Caco-2 (cell line): ENCODE results near the gene LIPC. TPM values are rescaled to one million over a fixed set of nuclear protein-coding genes. Genes with fewer than 3 reads are reported as not detected.

Source experiments
- BruUV-seq: library from RNA; stranded (reverse); fragments of 400-500 nt; replicated peaks from 2 replicates; lab custom pipeline; 2021; lab: Mats Ljungman, UMichigan
- CTCF ChIA-PET: fragments of 300-600 bp; sonication (Branson Sonifier 250); formaldehyde crosslinking; loops from one replicate; lab custom pipeline; 2022; ENCODE audit warnings: antibody characterized with exemption; lab: Charles Lee
- POLR2A ChIA-PET: fragments of 300-600 bp; sonication (Branson Sonifier 250); formaldehyde crosslinking; loops from one replicate; lab custom pipeline; 2022; ENCODE audit warnings: antibody characterized with exemption; lab: Charles Lee
- DNase-seq, 2 experiments: peaks; one replicate each; pipeline versions ENCODE4 v3.0.0 to v3.0.0-alpha.2; 2020 to 2022
- H3K27me3 ChIP-seq: replicated peaks from 2 replicates; pipeline ENCODE4 v1.6.0; 2011; ENCODE audit warnings: low read length; ENCODE audit not compliant: control insufficient read depth, insufficient read depth
- H3K36me3 ChIP-seq: 2 replicates; pipeline ENCODE4 v1.5.1; 2011; ENCODE audit warnings: low read length; ENCODE audit not compliant: control insufficient read depth, insufficient read depth
- H3K4me1 ChIP-seq: fragments of 250-450 bp; sonication (Bioruptor Pico); 2 replicates; pipeline ENCODE4 v1.5.1; 2020; ENCODE audit warnings: mild to moderate bottlenecking
- H3K4me3 ChIP-seq: 2 replicates; pipeline ENCODE4 v1.5.1; 2011; ENCODE audit warnings: low read depth, mild to moderate bottlenecking, control low read depth, low read length
- H3K9me3 ChIP-seq: fragments of 250-450 bp; sonication (Bioruptor Pico); 2 replicates; pipeline ENCODE4 v1.5.1; 2020; ENCODE audit warnings: mild to moderate bottlenecking, moderate library complexity
- H3K27ac Mint-ChIP-seq: one replicate; pipeline ENCODE4 v1.8.0; 2022; ENCODE audit warnings: mixed read lengths; ENCODE audit not compliant: unreplicated experiment
- H3K27me3 Mint-ChIP-seq: one replicate; pipeline ENCODE4 v1.8.0; 2022; ENCODE audit warnings: mixed read lengths; ENCODE audit not compliant: insufficient read depth, unreplicated experiment
- H3K36me3 Mint-ChIP-seq: one replicate; pipeline ENCODE4 v1.8.0; 2022; ENCODE audit warnings: mild to moderate bottlenecking, mixed read lengths; ENCODE audit not compliant: insufficient read depth, unreplicated experiment
- H3K4me1 Mint-ChIP-seq: one replicate; pipeline ENCODE4 v1.8.0; 2022; ENCODE audit warnings: low read depth, mixed read lengths; ENCODE audit not compliant: unreplicated experiment
- H3K4me3 Mint-ChIP-seq: one replicate; pipeline ENCODE4 v1.8.0; 2022; ENCODE audit warnings: mild to moderate bottlenecking, moderate library complexity, mixed read lengths; ENCODE audit not compliant: unreplicated experiment
- H3K9me3 Mint-ChIP-seq: one replicate; pipeline ENCODE4 v1.8.0; 2022; ENCODE audit warnings: mixed read lengths; ENCODE audit not compliant: unreplicated experiment
- CTCF ChIP-seq, 2 experiments: fragments of 200-600 bp in 1 of 2; IDR thresholded peaks; 1 replicate in 1 of 2; 2 replicates in 1 of 2; pipeline versions ENCODE4 v1.5.1 to v1.8.0; 2011 to 2022; ENCODE audit warnings: antibody characterized with exemption in 1 of 2, control low read depth in 1 of 2, inconsistent platforms in 1 of 2, low read depth in 1 of 2, low read length in 1 of 2, mild to moderate bottlenecking in 1 of 2, moderate library complexity in 1 of 2; ENCODE audit not compliant: insufficient read depth in 1 of 2, severe bottlenecking in 1 of 2, unreplicated experiment in 1 of 2
- intact Hi-C: fragments of 100-400 bp; cut with micrococcal nuclease; formaldehyde crosslinking; loops from one replicate; pipeline ENCODE4 v1.10.0; 2022; ENCODE audit not compliant: unreplicated experiment
- total RNA-seq: library from RNA; stranded (reverse); gene quantifications from 2 replicates; pipeline ENCODE4 v1.2.3, GENCODE V29; 2022

Gene LIPC
- total RNA-seq, 1 experiment from 2014 or later, result 17.6 TPM

- no peak for TF ChIP-seq CTCF (IDR thresholded peaks at IDR 0.05; ENCODE audit: insufficient read depth in 1 of 2, low read depth in 1 of 2, low read length in 1 of 2, severe bottlenecking in 1 of 2, unreplicated experiment in 1 of 2)
- Mint-ChIP-seq H3K27ac (no peak overlapping the region), H3K9me3 (no peaks in the 10 kb centered on the region), H3K36me3 (no peaks in the 10 kb centered on the region), H3K27me3 (no peaks in the 10 kb centered on the region), H3K4me3 (no peak overlapping the region), H3K4me1 (peaks cover 30% of the 10 kb centered on the region)
- POLR2A ChIA-PET, result no interaction called here
- no peaks in the 10 kb centered on the region; the same call in 1 of the 2 replicates for H3K36me3 ChIP-seq
- no peaks in the 10 kb centered on the region for H3K27me3 ChIP-seq
- H3K9me3 ChIP-seq, result no peaks in the 10 kb centered on the region
- CTCF ChIA-PET, result no interaction called here
- DNase-seq, result no peak
- H3K4me1 ChIP-seq, result peaks cover 40% of the 10 kb centered on the region
- no TSS peak for BruUV-seq
- H3K4me3 ChIP-seq, result no peak overlapping the region
- intact Hi-C loops, result loop anchor here (10.0 kb wide), 1 partner anchor 298 kb away; the partner anchor contains the start of gene ADAM10
These were observed 14.7 kb downstream of the LIPC start for GRCh38 chr15:58446521-58446920.

GRCh38 chr15:58447271-58448010 is 15.7 kb downstream of the LIPC start:
- H3K27me3 ChIP-seq, result no peaks in the 10 kb centered on the region
- CTCF ChIA-PET, result no interaction called here
- POLR2A ChIA-PET, result no interaction called here
- H3K9me3 Mint-ChIP-seq, result no peaks in the 10 kb centered on the region
- peaks cover 31% of the 10 kb centered on the region for H3K4me1 ChIP-seq
- intact Hi-C loops, result loop anchor here (10.0 kb wide), 1 partner anchor 297 kb away; the partner anchor contains the start of gene ADAM10
- no peak overlapping the region for H3K4me3 Mint-ChIP-seq
- H3K9me3 ChIP-seq, result no peaks in the 10 kb centered on the region
- no peaks in the 10 kb centered on the region for H3K36me3 Mint-ChIP-seq
- H3K4me1 Mint-ChIP-seq, result peaks cover 22% of the 10 kb centered on the region
- H3K27me3 Mint-ChIP-seq, result no peaks in the 10 kb centered on the region
- BruUV-seq, result no TSS peak
- H3K36me3 ChIP-seq, result no peaks in the 10 kb centered on the region; the same call in 1 of the 2 replicates
- TF ChIP-seq CTCF (IDR thresholded peaks at IDR 0.05; ENCODE audit: insufficient read depth in 1 of 2, low read depth in 1 of 2, low read length in 1 of 2, severe bottlenecking in 1 of 2, unreplicated experiment in 1 of 2), result no peak
- DNase-seq, result no peak
- H3K4me3 ChIP-seq, result no peak overlapping the region
- H3K27ac Mint-ChIP-seq, result no peak overlapping the region

GRCh38 chr15:58448331-58448730 is 16.5 kb downstream of the LIPC start:
- CTCF ChIA-PET, result no interaction called here
- no peaks in the 10 kb centered on the region; the same call in none of the 2 replicates for H3K36me3 ChIP-seq
- H3K9me3 ChIP-seq, result no peaks in the 10 kb centered on the region
- intact Hi-C loops, result loop anchor here (10.0 kb wide), 1 partner anchor 296 kb away; the partner anchor contains the start of gene ADAM10
- peaks cover 22% of the 10 kb centered on the region for H3K4me1 ChIP-seq
- Mint-ChIP-seq H3K9me3 (no peaks in the 10 kb centered on the region), H3K4me3 (no peak overlapping the region), H3K27ac (no peak overlapping the region), H3K27me3 (no peaks in the 10 kb centered on the region), H3K36me3 (no peaks in the 10 kb centered on the region), H3K4me1 (peaks cover 22% of the 10 kb centered on the region)
- POLR2A ChIA-PET, result no interaction called here
- H3K27me3 ChIP-seq, result no peaks in the 10 kb centered on the region
- no peak for DNase-seq
- BruUV-seq, result no TSS peak
- H3K4me3 ChIP-seq, result no peak overlapping the region
- no peak for TF ChIP-seq CTCF (IDR thresholded peaks at IDR 0.05; ENCODE audit: insufficient read depth in 1 of 2, low read depth in 1 of 2, low read length in 1 of 2, severe bottlenecking in 1 of 2, unreplicated experiment in 1 of 2)
